Endothelial cell of umbilical vein (primary cell): ENCODE results near the gene PTPN22. TPM values are rescaled to one million over a fixed set of nuclear protein-coding genes. Genes with fewer than 3 reads are reported as not detected.

Source experiments
- BruUV-seq: library from RNA; stranded (reverse); fragments of 400-500 nt; replicated peaks from 2 replicates; lab custom pipeline; 2021; lab: Mats Ljungman, UMichigan
- CTCF ChIA-PET: fragments of 300-600, 350-600 bp; sonication (Branson Sonifier 250); formaldehyde crosslinking; loops from one replicate; lab custom pipeline; 2021; ENCODE audit warnings: antibody characterized with exemption, inconsistent platforms; lab: Charles Lee
- POLR2A ChIA-PET: fragments of 300-600, 350-600 bp; sonication (Branson Sonifier 250); formaldehyde crosslinking; loops from one replicate; lab custom pipeline; 2021; ENCODE audit warnings: antibody characterized with exemption, inconsistent platforms; lab: Charles Lee
- DNase-seq: peaks from one replicate; pipeline ENCODE4 v3.0.0-alpha.2; 2011; ENCODE audit warnings: low read depth, low spot score
- FAIRE-seq: peaks from 2 replicates; lab custom pipeline; 2011; peaks lifted over from hg19 to GRCh38; lab: Jason Lieb, UNC
- H2AFZ ChIP-seq: 2 replicates; pipeline ENCODE4 v1.6.0; 2012; ENCODE audit warnings: low read depth, low read length, control low read depth, inconsistent platforms
- H3K27ac ChIP-seq: 2 replicates; pipeline ENCODE4 v1.5.1; 2011; ENCODE audit warnings: low read depth, mild to moderate bottlenecking, control low read depth, low read length, moderate library complexity; ENCODE audit not compliant: insufficient read depth
- H3K27me3 ChIP-seq, 2 experiments: 2 replicates each; pipeline versions ENCODE4 v1.6.0 to v1.6.1; 2011; ENCODE audit warnings: low read length in 2 of 2, mixed read lengths in 1 of 2; ENCODE audit not compliant: control insufficient read depth in 2 of 2, insufficient read depth in 2 of 2
- H3K36me3 ChIP-seq, 2 experiments: 2 replicates in 1 of 2; 3 replicates in 1 of 2; pipeline ENCODE4 v1.5.1; 2011; ENCODE audit warnings: low read length in 2 of 2, mild to moderate bottlenecking in 1 of 2, moderate library complexity in 1 of 2; ENCODE audit not compliant: control insufficient read depth in 2 of 2, insufficient read depth in 2 of 2; ENCODE audit errors: extremely low read depth in 1 of 2
- H3K4me1 ChIP-seq: 3 replicates; pipeline ENCODE4 v1.5.1; 2011; ENCODE audit warnings: mild to moderate bottlenecking, low read length; ENCODE audit not compliant: control insufficient read depth, insufficient read depth; ENCODE audit errors: extremely low read depth
- H3K4me2 ChIP-seq: 2 replicates; pipeline ENCODE4 v1.6.1; 2011; ENCODE audit warnings: low read length, control low read depth, mixed read lengths; ENCODE audit not compliant: insufficient read depth
- H3K4me3 ChIP-seq, 3 experiments: fragments of 200-600 bp in 1 of 3; sonication (generic), shearing (Covaris generic) in 1 of 3; replicated peaks in 1 of 3; 2 replicates each; pipeline ENCODE4 v1.5.1; 2011 to 2016; ENCODE audit warnings: control low read depth in 3 of 3, low read length in 3 of 3, mild to moderate bottlenecking in 2 of 3, inconsistent platforms in 1 of 3, low read depth in 1 of 3, moderate library complexity in 1 of 3; ENCODE audit not compliant: insufficient read depth in 1 of 3
- H3K79me2 ChIP-seq: 2 replicates; pipeline ENCODE4 v1.6.0; 2012; ENCODE audit warnings: low read length, inconsistent platforms; ENCODE audit not compliant: control insufficient read depth, insufficient read depth
- H3K9ac ChIP-seq: replicated peaks from 2 replicates; pipeline ENCODE3; 2011; ENCODE audit warnings: low read length, control low read depth; ENCODE audit not compliant: insufficient read depth; ENCODE audit errors: extremely low read depth
- H3K9me1 ChIP-seq: replicated peaks from 3 replicates; pipeline ENCODE4 v1.6.0; 2011; ENCODE audit warnings: mild to moderate bottlenecking, low read length; ENCODE audit not compliant: control insufficient read depth, insufficient read depth; ENCODE audit errors: extremely low read depth
- H3K9me3 ChIP-seq: replicated peaks from 2 replicates; pipeline ENCODE4 v1.5.1; 2012; ENCODE audit warnings: low read length, inconsistent platforms; ENCODE audit not compliant: control insufficient read depth, insufficient read depth
- H4K20me1 ChIP-seq: replicated peaks from 2 replicates; pipeline ENCODE3; 2011; ENCODE audit warnings: mild to moderate bottlenecking, low read length; ENCODE audit not compliant: control insufficient read depth, insufficient read depth; ENCODE audit errors: extremely low read depth
- EZH2 ChIP-seq: IDR thresholded peaks from 2 replicates; pipeline ENCODE4 v1.6.1; 2012; ENCODE audit warnings: borderline replicate concordance, low read depth, mild to moderate bottlenecking, moderate library complexity, low read length, inconsistent platforms; ENCODE audit not compliant: severe bottlenecking
- FOS ChIP-seq: IDR thresholded peaks from 2 replicates; pipeline ENCODE4 v1.6.1; 2011; ENCODE audit warnings: mild to moderate bottlenecking, low read length, moderate library complexity, borderline replicate concordance; ENCODE audit not compliant: insufficient read depth
- GATA2 ChIP-seq: IDR thresholded peaks from 2 replicates; pipeline ENCODE4 v1.7.0; 2011; ENCODE audit warnings: low read depth, mild to moderate bottlenecking, moderate library complexity, mixed read lengths, low read length; ENCODE audit not compliant: insufficient read length, insufficient read depth
- JUN ChIP-seq: IDR thresholded peaks from 2 replicates; pipeline ENCODE4 v1.6.1; 2011; ENCODE audit warnings: borderline replicate concordance, low read depth; ENCODE audit not compliant: insufficient read length, insufficient read depth
- MYC ChIP-seq: IDR thresholded peaks from one replicate; pipeline ENCODE4 v1.6.1; 2011; ENCODE audit warnings: mild to moderate bottlenecking, low read depth, low read length
- POLR2A ChIP-seq: IDR thresholded peaks from 2 replicates; pipeline ENCODE4 v1.6.1; 2012; ENCODE audit warnings: low read depth, mild to moderate bottlenecking, control low read depth, low read length
- POLR2AphosphoS5 ChIP-seq: IDR thresholded peaks from 2 replicates; pipeline ENCODE4 v1.6.1; 2012; ENCODE audit warnings: low read depth, mild to moderate bottlenecking, control low read depth, low read length, moderate library complexity; ENCODE audit not compliant: insufficient read depth
- dilution Hi-C: fragments of 300-500 bp; cut with MboI; formaldehyde crosslinking; loops from one replicate; pipeline ENCODE4 v1.15.0; 2019; ENCODE audit warnings: low sequenced_read_pairs; ENCODE audit not compliant: extremely low pct_ligation_motif_present
- intact Hi-C: fragments of 100-400 bp; cut with micrococcal nuclease; formaldehyde crosslinking; loops from one replicate; pipeline ENCODE4 v1.10.0; 2022
- polyA plus RNA-seq, 4 experiments: library from polyadenylated mRNA; depleted of rRNA in 3 of 4; stranded (reverse) in 3 of 4; unstranded in 1 of 4; fragments of >200 nt; gene quantifications; 2 replicates each; pipeline versions ENCODE4 v1.2.1 to v1.2.3, GENCODE V29; 2011 to 2012; ENCODE audit warnings: missing spikeins in 1 of 4
- total RNA-seq: library from RNA; stranded (reverse); gene quantifications from 2 replicates; pipeline ENCODE4 v1.2.3, GENCODE V29; 2021
- TF ChIP-seq, protein P1 (sequence below): IDR thresholded peaks from 2 replicates; pipeline ENCODE4 v1.6.1; 2011; ENCODE audit not compliant: insufficient read depth, insufficient read length
- TF ChIP-seq, protein P2 (sequence below), 2 donors: IDR thresholded peaks; 1 replicate in 1 of 2; 2 replicates in 1 of 2; pipeline ENCODE4 v1.5.1; 2011; ENCODE audit warnings: low read length in 2 of 2, mild to moderate bottlenecking in 2 of 2, moderate library complexity in 2 of 2, control low read depth in 1 of 2, inconsistent platforms in 1 of 2, low read depth in 1 of 2; ENCODE audit not compliant: insufficient read depth in 1 of 2; ENCODE audit errors: extremely low read depth in 1 of 2

The PTPN22 gene
- total and polyA plus RNA-seq, 2 donors (not counting 3 experiments of a cell fraction or from before 2014, with no cell fraction given), result not detected

DNA sequence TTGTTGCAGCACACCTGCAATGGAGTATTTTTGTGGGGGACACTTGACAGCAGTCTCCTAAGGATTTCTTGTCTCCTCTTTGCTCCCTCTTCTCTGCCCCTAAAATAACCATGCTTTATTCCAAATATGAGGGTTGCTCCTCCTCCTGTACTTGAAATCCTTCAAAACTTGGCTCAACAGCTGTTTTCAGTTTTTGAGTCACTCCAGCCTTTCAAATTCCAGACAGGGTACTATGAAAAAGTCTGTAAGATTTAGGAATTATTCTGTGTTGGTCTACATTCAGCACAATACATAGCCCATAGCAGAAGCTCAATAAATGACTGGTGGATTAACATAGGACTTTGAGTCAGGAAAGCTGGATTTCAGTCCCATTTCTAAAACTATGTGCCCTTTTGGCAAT, 27.6 kb upstream of the PTPN22 start:
- Histone ChIP-seq H3K4me2 (no peak overlapping the region), H3K9ac (no peak overlapping the region), H3K36me3 (peaks cover 14 to 18% of the 10 kb centered on the region in 2 experiments), H3K9me3 (no peaks in the 10 kb centered on the region), H3K27ac (no peak overlapping the region), H4K20me1 (no peaks in the 10 kb centered on the region), H2AFZ (no peak overlapping the region), H3K4me1 (peaks cover 15% of the 10 kb centered on the region), H3K27me3 (no peaks in the 10 kb centered on the region), H3K9me1 (no peaks in the 10 kb centered on the region), H3K79me2 (peaks cover 16% of the 10 kb centered on the region), H3K4me3 (no peak overlapping the region)
- BruUV-seq, result no TSS peak
- DNase-seq, result no peak
- CTCF ChIA-PET, result no interaction called here
- intact Hi-C loops, result no loop called here
- no peak for TF ChIP-seq JUN
- TF ChIP-seq, protein P1, sequence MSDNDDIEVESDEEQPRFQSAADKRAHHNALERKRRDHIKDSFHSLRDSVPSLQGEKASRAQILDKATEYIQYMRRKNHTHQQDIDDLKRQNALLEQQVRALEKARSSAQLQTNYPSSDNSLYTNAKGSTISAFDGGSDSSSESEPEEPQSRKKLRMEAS, result no peak
- TF ChIP-seq, protein P2, sequence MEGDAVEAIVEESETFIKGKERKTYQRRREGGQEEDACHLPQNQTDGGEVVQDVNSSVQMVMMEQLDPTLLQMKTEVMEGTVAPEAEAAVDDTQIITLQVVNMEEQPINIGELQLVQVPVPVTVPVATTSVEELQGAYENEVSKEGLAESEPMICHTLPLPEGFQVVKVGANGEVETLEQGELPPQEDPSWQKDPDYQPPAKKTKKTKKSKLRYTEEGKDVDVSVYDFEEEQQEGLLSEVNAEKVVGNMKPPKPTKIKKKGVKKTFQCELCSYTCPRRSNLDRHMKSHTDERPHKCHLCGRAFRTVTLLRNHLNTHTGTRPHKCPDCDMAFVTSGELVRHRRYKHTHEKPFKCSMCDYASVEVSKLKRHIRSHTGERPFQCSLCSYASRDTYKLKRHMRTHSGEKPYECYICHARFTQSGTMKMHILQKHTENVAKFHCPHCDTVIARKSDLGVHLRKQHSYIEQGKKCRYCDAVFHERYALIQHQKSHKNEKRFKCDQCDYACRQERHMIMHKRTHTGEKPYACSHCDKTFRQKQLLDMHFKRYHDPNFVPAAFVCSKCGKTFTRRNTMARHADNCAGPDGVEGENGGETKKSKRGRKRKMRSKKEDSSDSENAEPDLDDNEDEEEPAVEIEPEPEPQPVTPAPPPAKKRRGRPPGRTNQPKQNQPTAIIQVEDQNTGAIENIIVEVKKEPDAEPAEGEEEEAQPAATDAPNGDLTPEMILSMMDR (IDR thresholded peaks at IDR 0.05; ENCODE audit: extremely low read depth in 1 of 2, insufficient read depth in 1 of 2, low read depth in 1 of 2, low read length in 2 of 2), result no peak
- no peak for TF ChIP-seq POLR2AphosphoS5
- TF ChIP-seq FOS, result no peak
- no peak for TF ChIP-seq MYC
- no peak for TF ChIP-seq POLR2A
- no peak for TF ChIP-seq GATA2
- no peak for TF ChIP-seq EZH2
- no peak for FAIRE-seq
- POLR2A ChIA-PET, result no interaction called here
- dilution Hi-C loops, result no loop called here
